Spinal cord (tissue), 10 donors: ENCODE results near the gene POU2F1. TPM values are rescaled to one million over a fixed set of nuclear protein-coding genes. Genes with fewer than 3 reads are reported as not detected.
A peak's percentile ranks its signal among the peaks of the same experiment; 100 is the strongest.

Experiments
- DNase-seq, 6 donors: peaks; one replicate each; pipeline versions ENCODE4 v3.0.0 to v3.0.0-alpha.2; 2013 to 2015; ENCODE audit warnings: low spot score in 6 of 6, low read depth in 4 of 6
- H3K27ac ChIP-seq: one replicate; pipeline ENCODE4 v1.5.1; 2013; ENCODE audit warnings: low read depth, low read length, control low read depth
- H3K27me3 ChIP-seq: one replicate; pipeline ENCODE4 v1.6.1; 2013; ENCODE audit warnings: low read length; ENCODE audit not compliant: control insufficient read depth, insufficient read depth
- H3K36me3 ChIP-seq: one replicate; pipeline ENCODE4 v1.6.1; 2013; ENCODE audit warnings: low read length; ENCODE audit not compliant: control insufficient read depth, insufficient read depth
- H3K4me1 ChIP-seq: one replicate; pipeline ENCODE4 v1.6.1; 2013; ENCODE audit warnings: low read length; ENCODE audit not compliant: control insufficient read depth, insufficient read depth
- H3K4me3 ChIP-seq: one replicate; pipeline ENCODE4 v1.5.1; 2013; ENCODE audit warnings: low read depth, low read length, control low read depth
- H3K9me3 ChIP-seq: one replicate; pipeline ENCODE4 v1.6.1; 2013; ENCODE audit warnings: low read length; ENCODE audit not compliant: control insufficient read depth, insufficient read depth
- WGBS: methylation state at CpG from one replicate; pipeline ENCODE4 v1.1.5; 2013; ENCODE audit warnings: missing lambda C conversion rate; ENCODE audit not compliant: insufficient coverage; 5-methylcytosine and 5-hydroxymethylcytosine counted together
- polyA plus RNA-seq, 2 donors: library from polyadenylated mRNA; unstranded; fragments of 120-200 nt; gene quantifications; one replicate each; pipeline ENCODE4 v1.2.1, GENCODE V29; 2013; ENCODE audit not compliant: insufficient read length in 2 of 2
- total RNA-seq, 2 donors: library from RNA; depleted of rRNA in 1 of 2; stranded (reverse); fragments of 120-200 nt in 1 of 2; fragments of >200 nt in 1 of 2; gene quantifications; one replicate each; pipeline versions ENCODE4 v1.2.3 to v1.2.4, GENCODE V29; 2013 to 2014
- donor health status: healthy.

The POU2F1 gene
- total and polyA plus RNA-seq, 4 donors, result 14.2 to 28.8 (median 17.3) TPM

GRCh38 chr1:167278497-167278896 is 57.8 kb downstream of the POU2F1 start:
- no peak overlapping the region for H3K27ac ChIP-seq
- H3K9me3 ChIP-seq, result no peaks in the 10 kb centered on the region
- H3K27me3 ChIP-seq, result no peaks in the 10 kb centered on the region
- no peak overlapping the region for H3K4me3 ChIP-seq
- 100% methylated on average over 2 of the region's 5 CpGs for WGBS
- no peaks in the 10 kb centered on the region for H3K36me3 ChIP-seq
- peaks cover 2% of the 10 kb centered on the region for H3K4me1 ChIP-seq
- DNase-seq, result no peak

GRCh38 chr1:167280912-167281311 is 60.2 kb downstream of the POU2F1 start:
- Histone ChIP-seq H3K27ac (no peak overlapping the region), H3K27me3 (no peaks in the 10 kb centered on the region), H3K4me3 (no peak overlapping the region), H3K36me3 (no peaks in the 10 kb centered on the region), H3K9me3 (no peaks in the 10 kb centered on the region), H3K4me1 (no peaks in the 10 kb centered on the region)
- DNase-seq, result no peak
- 87% methylated on average over 2 of the region's 3 CpGs for WGBS

DNA sequence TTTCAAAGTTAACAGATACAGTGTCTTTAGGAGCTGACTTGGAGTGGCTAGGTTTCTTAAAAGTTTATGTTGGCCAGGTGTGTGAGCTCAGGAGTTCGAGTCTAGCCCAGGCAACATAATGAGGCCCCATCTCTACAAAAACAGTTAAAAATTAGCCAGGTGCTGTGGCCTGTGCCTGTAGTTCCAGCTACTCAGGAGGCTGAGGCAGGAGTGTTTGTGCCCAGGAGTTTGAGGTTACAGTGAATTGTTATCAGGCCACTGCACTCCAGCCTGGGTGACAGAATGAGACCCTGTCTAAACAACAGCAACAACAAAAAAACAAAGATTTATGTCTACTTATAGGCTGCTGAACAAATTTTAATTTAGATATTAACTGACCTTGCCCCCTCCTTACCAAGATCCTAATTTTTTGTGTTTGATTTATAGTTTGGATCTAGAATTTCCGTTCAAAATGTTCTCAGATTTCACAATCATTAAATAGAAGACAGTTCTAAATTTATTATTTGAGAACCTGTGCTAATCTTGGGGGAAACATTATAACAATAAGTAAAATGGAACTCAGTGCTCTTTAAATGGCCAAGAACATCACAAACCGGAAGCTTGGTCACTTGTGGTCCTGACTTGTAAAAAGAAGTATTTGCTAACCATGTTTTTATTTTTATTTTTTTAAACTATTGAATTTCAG is 67.8 kb downstream of the POU2F1 start:
- no CpG with 5 or more reads among the region's 3 CpGs for WGBS
- Histone ChIP-seq H3K4me1 (no peaks in the 10 kb centered on the region), H3K9me3 (no peaks in the 10 kb centered on the region), H3K27me3 (no peaks in the 10 kb centered on the region), H3K4me3 (no peak overlapping the region), H3K36me3 (no peaks in the 10 kb centered on the region), H3K27ac (no peak overlapping the region)
- no peak for DNase-seq

- Histone ChIP-seq H3K27me3 (no peaks in the 10 kb centered on the region), H3K36me3 (no peaks in the 10 kb centered on the region), H3K27ac (no peak overlapping the region), H3K4me3 (no peak overlapping the region), H3K9me3 (no peaks in the 10 kb centered on the region), H3K4me1 (no peaks in the 10 kb centered on the region)
- DNase-seq, result no peak
- WGBS, result no CpG with 5 or more reads among the region's 1 CpG
Measured at GRCh38 chr1:167289075-167289442, 68.4 kb downstream of the POU2F1 start.

DNA sequence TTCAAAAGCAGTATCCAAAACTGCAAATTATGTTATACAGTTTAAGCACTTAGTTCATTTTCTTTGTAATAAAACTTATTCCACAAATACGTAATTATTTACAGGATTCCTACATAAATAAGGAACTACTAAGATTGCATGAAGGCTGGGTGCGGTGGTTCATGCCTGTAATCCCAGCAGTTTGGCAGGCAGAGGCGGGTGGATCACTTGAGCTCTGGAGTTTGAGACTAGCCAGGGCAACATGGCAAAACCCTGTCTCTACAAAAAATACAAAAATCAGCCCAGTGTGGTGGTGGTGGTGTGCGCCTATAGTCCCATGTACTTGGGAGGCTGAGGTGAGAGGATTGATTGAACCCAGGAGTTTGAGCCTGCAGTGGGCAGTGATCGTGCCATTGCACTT is 69.3 kb downstream of the POU2F1 start:
- no peaks in the 10 kb centered on the region for H3K27me3 ChIP-seq
- H3K4me1 ChIP-seq, result no peaks in the 10 kb centered on the region
- 83% methylated on average over 1 of the region's 5 CpGs for WGBS
- H3K9me3 ChIP-seq, result no peaks in the 10 kb centered on the region
- no peak overlapping the region for H3K4me3 ChIP-seq
- H3K36me3 ChIP-seq, result no peaks in the 10 kb centered on the region
- H3K27ac ChIP-seq, result no peak overlapping the region
- no peak for DNase-seq

GRCh38 chr1:167291539-167292185 is 71.0 kb downstream of the POU2F1 start:
- no CpG with 5 or more reads among the region's 3 CpGs for WGBS
- H3K36me3 ChIP-seq, result no peaks in the 10 kb centered on the region
- no peaks in the 10 kb centered on the region for H3K9me3 ChIP-seq
- no peaks in the 10 kb centered on the region for H3K4me1 ChIP-seq
- H3K27ac ChIP-seq, result no peak overlapping the region
- no peaks in the 10 kb centered on the region for H3K27me3 ChIP-seq
- H3K4me3 ChIP-seq, result no peak overlapping the region
- DNase-seq, result peak in 2 of 6 donors; percentile 73 to 83

- Histone ChIP-seq H3K27me3 (no peaks in the 10 kb centered on the region), H3K9me3 (no peaks in the 10 kb centered on the region), H3K4me1 (no peaks in the 10 kb centered on the region), H3K36me3 (no peaks in the 10 kb centered on the region), H3K4me3 (no peak overlapping the region), H3K27ac (no peak overlapping the region)
- DNase-seq, result peak in 1 of 6 donors; percentile 36
Measured at GRCh38 chr1:167292216-167292615, 71.5 kb downstream of the POU2F1 start.

DNA sequence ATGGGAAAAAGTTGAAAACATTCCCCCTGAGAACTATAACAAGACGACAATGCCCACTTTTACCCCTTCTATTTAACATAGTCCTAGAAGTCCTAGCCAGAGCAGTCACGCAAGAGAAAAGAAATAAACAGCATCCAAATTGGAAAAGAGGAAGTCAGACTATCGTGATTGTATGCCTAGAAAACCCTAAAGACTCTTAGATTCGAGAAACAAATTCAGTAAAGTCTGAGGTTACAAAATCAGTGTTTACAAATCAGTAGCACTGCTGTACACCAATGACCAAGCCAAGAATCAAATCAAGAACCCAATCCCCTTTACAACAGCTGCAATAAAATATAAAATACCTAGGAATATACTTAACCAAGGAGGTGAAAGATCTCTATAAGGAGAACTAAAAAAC is 72.4 kb downstream of the POU2F1 start:
- no CpG with 5 or more reads among the region's 4 CpGs for WGBS

DNA sequence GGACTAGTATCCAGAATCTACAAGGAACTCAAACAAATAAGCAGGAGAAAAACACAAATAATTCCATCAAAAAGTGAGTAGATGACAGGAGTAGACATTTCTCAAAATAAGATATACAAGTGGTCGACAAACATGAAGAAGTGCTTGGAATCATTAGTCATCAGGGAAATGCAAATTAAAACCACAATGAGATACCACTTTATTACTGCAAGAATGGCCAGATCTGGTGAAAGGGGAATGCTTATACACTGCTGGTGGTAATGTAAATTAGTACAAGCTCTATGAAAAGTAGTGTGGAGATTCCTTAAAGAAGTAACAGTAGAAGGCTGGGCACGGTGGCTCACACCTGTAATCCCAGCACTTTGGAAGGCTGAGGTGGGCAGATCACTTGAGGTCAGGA is 73.8 kb downstream of the POU2F1 start:
- Histone ChIP-seq H3K9me3 (no peaks in the 10 kb centered on the region), H3K27me3 (no peaks in the 10 kb centered on the region), H3K4me3 (no peak overlapping the region), H3K36me3 (no peaks in the 10 kb centered on the region), H3K27ac (no peak overlapping the region), H3K4me1 (no peaks in the 10 kb centered on the region)
- no CpG with 5 or more reads among the region's 2 CpGs for WGBS
- DNase-seq, result no peak

More for the DNA sequence above, 72.4 kb downstream of the POU2F1 start:
- no peaks in the 10 kb centered on the region for H3K4me1 ChIP-seq
- no peak for DNase-seq
- no peaks in the 10 kb centered on the region for H3K9me3 ChIP-seq
- no peak overlapping the region for H3K4me3 ChIP-seq
- H3K27ac ChIP-seq, result no peak overlapping the region
- H3K27me3 ChIP-seq, result no peaks in the 10 kb centered on the region
- no peaks in the 10 kb centered on the region for H3K36me3 ChIP-seq
